Measurements from ENCODE around the gene C2CD4C. TPM values are rescaled to one million over a fixed set of nuclear protein-coding genes. Genes with fewer than 3 reads are reported as not detected.

C2CD4C gene
- total and polyA plus RNA-seq, 2 donors (not counting 3 experiments of a cell fraction or from before 2014, with no cell fraction given) = 0.25 to 0.38 TPM

GRCh38 chr19:455031-455705, 46.2 kb upstream of the C2CD4C start:
- no peak overlapping the region for H3K4me3 ChIP-seq (replicated peaks in 1 of 3; ENCODE audit: insufficient read depth in 1 of 3, low read depth in 1 of 3, low read length in 3 of 3)
- DNase-seq (ENCODE audit: low read depth, low spot score) (no peak), FAIRE-seq (no peak)
- H3K36me3 ChIP-seq (ENCODE audit: control insufficient read depth in 2 of 2, extremely low read depth in 1 of 2, insufficient read depth in 2 of 2, low read length in 2 of 2) = no peaks in the 10 kb centered on the region
- H3K27ac ChIP-seq (ENCODE audit: insufficient read depth, low read depth, low read length) = no peak overlapping the region
- no peak overlapping the region for H2AFZ ChIP-seq (ENCODE audit: low read depth, low read length)
- H3K27me3 ChIP-seq (ENCODE audit: control insufficient read depth in 2 of 2, insufficient read depth in 2 of 2, low read length in 2 of 2) = peaks cover 0 to 5% of the 10 kb centered on the region in 2 experiments
- BruUV-seq (replicated peaks) = no TSS peak
- H3K9me1 ChIP-seq (replicated peaks; ENCODE audit: control insufficient read depth, extremely low read depth, insufficient read depth, low read length) = no peaks in the 10 kb centered on the region
- no peak overlapping the region for H3K9ac ChIP-seq (replicated peaks; ENCODE audit: extremely low read depth, insufficient read depth, low read length)
- intact Hi-C loops (cut with micrococcal nuclease) (no loop called here), dilution Hi-C loops (cut with MboI; ENCODE audit: extremely low pct_ligation_motif_present, low sequenced_read_pairs) (no loop called here)
- TF ChIP-seq GATA2 (IDR thresholded peaks at IDR 0.05; ENCODE audit: insufficient read depth, insufficient read length, low read depth, low read length) = no peak
- TF ChIP-seq MYC (IDR thresholded peaks at IDR 0.05; ENCODE audit: low read depth, low read length) = no peak
- no peak for TF ChIP-seq CTCF (IDR thresholded peaks at IDR 0.05; ENCODE audit: extremely low read depth in 1 of 2, insufficient read depth in 1 of 2, low read depth in 1 of 2, low read length in 2 of 2)
- TF ChIP-seq JUN (IDR thresholded peaks at IDR 0.05; ENCODE audit: borderline replicate concordance, insufficient read depth, insufficient read length, low read depth) = no peak
- no peak for TF ChIP-seq EZH2 (IDR thresholded peaks at IDR 0.05; ENCODE audit: borderline replicate concordance, low read depth, low read length, severe bottlenecking)
- TF ChIP-seq POLR2AphosphoS5 (IDR thresholded peaks at IDR 0.05; ENCODE audit: insufficient read depth, low read depth, low read length) = no peak
- TF ChIP-seq MAX (IDR thresholded peaks at IDR 0.05; ENCODE audit: insufficient read depth, insufficient read length) = no peak
- no peak for TF ChIP-seq POLR2A (IDR thresholded peaks at IDR 0.05; ENCODE audit: low read depth, low read length)
- TF ChIP-seq FOS (IDR thresholded peaks at IDR 0.05; ENCODE audit: borderline replicate concordance, insufficient read depth, low read length) = no peak
- ChIA-PET CTCF (interaction anchor here (1.6 kb wide), 1 partner anchor 51 kb away, joined by 4 read pairs; no protein-coding TSS in a partner anchor), POLR2A (no interaction called here)
- H3K4me1 ChIP-seq (ENCODE audit: control insufficient read depth, extremely low read depth, insufficient read depth, low read length) = no peaks in the 10 kb centered on the region
- H3K4me2 ChIP-seq (ENCODE audit: insufficient read depth, low read length) = no peak overlapping the region
- no peaks in the 10 kb centered on the region for H4K20me1 ChIP-seq (replicated peaks; ENCODE audit: control insufficient read depth, extremely low read depth, insufficient read depth, low read length)
- no peaks in the 10 kb centered on the region for H3K9me3 ChIP-seq (replicated peaks; ENCODE audit: control insufficient read depth, insufficient read depth, low read length)
- no peaks in the 10 kb centered on the region for H3K79me2 ChIP-seq (ENCODE audit: control insufficient read depth, insufficient read depth, low read length)

Measured in endothelial cell of umbilical vein (primary cell).